GM12892 (cell line): ENCODE measurements around the gene SLC35F6.

Experiments used
- POLR2A ChIP-seq: IDR thresholded peaks from 2 replicates; pipeline ENCODE4 v1.6.1; 2011; ENCODE audit warnings: low read depth, low read length, control low read depth
- POLR2AphosphoS5 ChIP-seq: IDR thresholded peaks from 2 replicates; pipeline ENCODE4 v1.6.1; 2011; ENCODE audit warnings: low read depth, low read length, control low read depth
- TAF1 ChIP-seq: IDR thresholded peaks from 2 replicates; pipeline ENCODE4 v1.6.1; 2011; ENCODE audit warnings: low read depth, mild to moderate bottlenecking, control low read depth, low read length, borderline replicate concordance

DNA sequence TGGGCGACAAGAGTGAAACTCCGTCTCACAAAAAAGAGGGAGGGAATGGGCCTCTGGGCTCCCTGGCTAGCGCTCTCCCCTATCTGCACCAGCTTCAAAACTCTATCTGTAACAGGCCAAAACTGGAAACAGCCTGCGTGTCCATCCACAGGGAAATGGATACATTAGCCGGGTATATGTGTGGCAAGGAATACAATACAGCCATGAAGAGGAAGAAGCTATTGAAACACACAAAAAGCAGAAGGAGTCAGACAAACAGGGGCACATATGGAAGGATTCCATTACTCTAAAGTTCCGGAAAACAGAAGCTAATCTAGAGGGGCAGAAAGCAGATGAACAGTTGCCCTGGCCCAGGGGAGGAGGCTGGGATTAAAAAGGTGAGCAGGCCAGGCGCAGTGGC, 24.6 kb upstream of the SLC35F6 start:
- no peak for TF ChIP-seq POLR2A
- TF ChIP-seq POLR2AphosphoS5: no peak
- TF ChIP-seq TAF1: no peak
